K562 (cell line): ENCODE measurements around the gene DHX38. TPM values are rescaled to one million over a fixed set of nuclear protein-coding genes. Genes with fewer than 3 reads are reported as not detected.

Experiments used
- CHD4 ChIP-seq: fragments of 200-600 bp; sonication (generic); IDR thresholded peaks from 3 replicates; pipeline ENCODE4 v1.6.1; 2012; ENCODE audit warnings: low read depth, mild to moderate bottlenecking, mixed read lengths, low read length, inconsistent platforms; ENCODE audit not compliant: insufficient read depth, insufficient replicate concordance, poor library complexity, severe bottlenecking
- CSDE1 ChIP-seq, 2 experiments: fragments of 450-650 bp; IDR thresholded peaks; 2 replicates each; pipeline ENCODE4 v1.6.1; 2016; ENCODE audit warnings: mild to moderate bottlenecking in 1 of 2
- CXXC5 ChIP-seq: fragments of 250-450 bp; sonication (Bioruptor Pico); IDR thresholded peaks from 2 replicates; pipeline ENCODE4 v1.8.0; 2022; ENCODE audit warnings: inconsistent platforms, mild to moderate bottlenecking, moderate library complexity
- DPF2 ChIP-seq: fragments of 450-650 bp; IDR thresholded peaks from 2 replicates; pipeline ENCODE4 v1.6.1; 2016
- ELF2 ChIP-seq: fragments of 250-450 bp; sonication (Bioruptor Pico); IDR thresholded peaks from 2 replicates; pipeline ENCODE4 v1.5.0; 2021; ENCODE audit warnings: mild to moderate bottlenecking
- ERF ChIP-seq: fragments of 450-650 bp; formaldehyde crosslinking; IDR thresholded peaks from 2 replicates; pipeline ENCODE4 v1.4.0; 2020; ENCODE audit warnings: mild to moderate bottlenecking, mixed read lengths
- HDAC3 ChIP-seq: fragments of 450-650 bp; IDR thresholded peaks from 2 replicates; pipeline ENCODE4 v1.6.1; 2018; ENCODE audit warnings: borderline replicate concordance, mild to moderate bottlenecking, moderate library complexity; ENCODE audit not compliant: partially characterized antibody
- MED1 ChIP-seq: sonication (generic); formaldehyde crosslinking; IDR thresholded peaks from 2 replicates; pipeline ENCODE4 v1.8.1; 2023; ENCODE audit warnings: missing genetic modification reagents, borderline replicate concordance
- MEIS2 ChIP-seq: fragments of 450-650 bp; IDR thresholded peaks from 2 replicates; pipeline ENCODE4 v1.6.1; 2014; ENCODE audit warnings: mild to moderate bottlenecking; ENCODE audit not compliant: partially characterized antibody
- MYC ChIP-seq, 2 experiments: fragments of 250-450 bp in 1 of 2; sonication (Bioruptor Pico) in 1 of 2; IDR thresholded peaks; 2 replicates each; pipeline versions ENCODE4 v1.5.1 to v1.6.1; 2012 to 2021; ENCODE audit warnings: low read depth in 2 of 2, borderline replicate concordance in 1 of 2, improper control_type of control experiment in 1 of 2, low read length in 1 of 2, mild to moderate bottlenecking in 1 of 2, moderate library complexity in 1 of 2
- PPARD ChIP-seq: fragments of 250-450 bp; sonication (Bioruptor Pico); IDR thresholded peaks from 2 replicates; pipeline ENCODE4 v1.8.0; 2022; ENCODE audit warnings: inconsistent platforms, mild to moderate bottlenecking, moderate library complexity
- SAP30 ChIP-seq: fragments of 200-600 bp; sonication (generic); IDR thresholded peaks from 2 replicates; pipeline ENCODE4 v1.6.1; 2012; ENCODE audit warnings: borderline replicate concordance, low read depth, mild to moderate bottlenecking, moderate library complexity, low read length, control low read depth, inconsistent platforms; ENCODE audit not compliant: insufficient read depth, poor library complexity, severe bottlenecking
- SMARCA5 ChIP-seq: fragments of 450-650 bp; IDR thresholded peaks from 2 replicates; pipeline ENCODE4 v1.6.1; 2016
- TBP ChIP-seq: optimal IDR thresholded peaks from 2 replicates; pipeline ENCODE3; 2011; ENCODE audit warnings: low read depth, low read length, improper control_type of control experiment
- ZNF41 ChIP-seq: fragments of 250-450 bp; sonication (Bioruptor Pico); conservative IDR thresholded peaks from 2 replicates; pipeline ENCODE4 v1.4.0; 2020; ENCODE audit warnings: mild to moderate bottlenecking
- polyA plus RNA-seq, 8 experiments: library from polyadenylated mRNA; depleted of rRNA in 4 of 8; stranded (reverse) in 5 of 8; unstranded in 3 of 8; fragments of >200 nt; fragmentation: Nextera tagmentation in 2 of 8; fragmentation: Illumina TruSeq in 1 of 8; extraction: Ambion mirVana in 2 of 8; extraction: Trizol in 1 of 8; gene quantifications; 2 replicates each; pipeline versions ENCODE4 v1.2.1 to v1.2.3, GENCODE V29; 2011 to 2014; ENCODE audit warnings: inconsistent platforms in 1 of 8, missing spikeins in 1 of 8
- total RNA-seq, 7 experiments: library from RNA; depleted of rRNA in 6 of 7; stranded (reverse); fragments of >200 nt in 6 of 7; fragmentation: Illumina TruSeq in 2 of 7; extraction: Trizol in 2 of 7; gene quantifications; 2 replicates each; pipeline versions ENCODE4 v1.2.1 to v1.2.3, GENCODE V29; 2011 to 2021; ENCODE audit warnings: low replicate concordance in 1 of 7
- TF ChIP-seq, protein P1 (sequence below): fragments of 450-650 bp; formaldehyde crosslinking; IDR thresholded peaks from 2 replicates; pipeline ENCODE4 v1.4.0; 2020; ENCODE audit warnings: mild to moderate bottlenecking, mixed read lengths
- TF ChIP-seq, protein P2 (sequence below): fragments of 450-650 bp; IDR thresholded peaks from 2 replicates; pipeline ENCODE4 v1.6.1; 2014; ENCODE audit warnings: low read depth, mild to moderate bottlenecking, moderate library complexity, borderline replicate concordance
- TF ChIP-seq, protein P3 (sequence below): fragments of 200-800 bp; sonication (Bioruptor generic); IDR thresholded peaks from 2 replicates; pipeline ENCODE4 v1.6.1; 2016; ENCODE audit warnings: missing genetic modification characterization, missing compliant biosample characterization

Gene DHX38
- total and polyA plus RNA-seq, 9 of the 15 experiments (the other 6 are each of a cell fraction or from before 2014, with no cell fraction given): 2.8 to 76.8 (median 40.8) TPM

DNA sequence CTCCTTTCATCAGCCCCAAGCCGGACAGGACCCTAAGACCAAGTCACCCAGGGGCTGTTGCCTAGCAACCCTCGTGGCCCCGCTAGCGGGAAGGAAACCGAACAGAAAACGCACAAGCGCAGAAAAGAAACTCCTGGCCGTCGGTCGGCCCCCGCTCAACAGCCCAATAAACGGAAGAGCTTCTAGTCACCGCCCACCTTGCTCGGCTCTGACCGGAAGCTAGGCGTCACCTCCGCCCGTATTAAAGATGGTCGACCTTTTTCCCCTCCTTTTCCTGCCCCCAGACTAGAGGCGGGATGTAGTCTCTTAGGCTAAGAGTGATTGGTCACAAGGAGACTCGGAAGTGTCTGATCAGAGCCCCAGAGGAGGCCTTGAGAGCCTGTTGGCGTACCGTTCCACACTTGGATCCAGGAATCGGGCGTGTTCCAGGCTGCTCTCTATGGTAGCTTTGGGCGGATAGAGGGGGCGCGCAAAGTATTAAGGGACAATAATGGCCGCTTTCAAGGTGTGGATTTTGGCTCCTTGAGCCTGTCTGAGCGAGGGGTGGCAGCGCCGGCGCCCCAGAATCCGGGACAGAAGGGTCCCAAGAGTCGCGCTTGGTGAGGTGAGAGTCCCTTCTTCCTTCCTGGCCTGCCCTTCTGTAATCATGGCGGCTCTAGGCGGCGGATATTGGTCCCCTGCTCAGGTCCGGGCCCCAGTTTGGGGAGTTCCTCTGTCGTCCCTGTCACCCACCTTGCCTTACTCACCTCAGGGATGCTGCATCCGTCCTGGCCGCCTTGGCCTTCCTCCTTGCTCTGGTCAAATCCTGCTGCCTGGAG lies at the start of gene DHX38, which contains the start of gene TXNL4B (continued):
- TF ChIP-seq, protein P1, sequence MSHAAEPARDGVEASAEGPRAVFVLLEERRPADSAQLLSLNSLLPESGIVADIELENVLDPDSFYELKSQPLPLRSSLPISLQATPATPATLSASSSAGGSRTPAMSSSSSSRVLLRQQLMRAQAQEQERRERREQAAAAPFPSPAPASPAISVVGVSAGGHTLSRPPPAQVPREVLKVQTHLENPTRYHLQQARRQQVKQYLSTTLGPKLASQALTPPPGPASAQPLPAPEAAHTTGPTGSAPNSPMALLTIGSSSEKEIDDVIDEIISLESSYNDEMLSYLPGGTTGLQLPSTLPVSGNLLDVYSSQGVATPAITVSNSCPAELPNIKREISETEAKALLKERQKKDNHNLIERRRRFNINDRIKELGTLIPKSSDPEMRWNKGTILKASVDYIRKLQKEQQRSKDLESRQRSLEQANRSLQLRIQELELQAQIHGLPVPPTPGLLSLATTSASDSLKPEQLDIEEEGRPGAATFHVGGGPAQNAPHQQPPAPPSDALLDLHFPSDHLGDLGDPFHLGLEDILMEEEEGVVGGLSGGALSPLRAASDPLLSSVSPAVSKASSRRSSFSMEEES (CRISPR knock-in tag): no peak
- TF ChIP-seq CHD4: no peak
- TF ChIP-seq PPARD (CRISPR knock-in tag): no peak
- TF ChIP-seq, protein P2, sequence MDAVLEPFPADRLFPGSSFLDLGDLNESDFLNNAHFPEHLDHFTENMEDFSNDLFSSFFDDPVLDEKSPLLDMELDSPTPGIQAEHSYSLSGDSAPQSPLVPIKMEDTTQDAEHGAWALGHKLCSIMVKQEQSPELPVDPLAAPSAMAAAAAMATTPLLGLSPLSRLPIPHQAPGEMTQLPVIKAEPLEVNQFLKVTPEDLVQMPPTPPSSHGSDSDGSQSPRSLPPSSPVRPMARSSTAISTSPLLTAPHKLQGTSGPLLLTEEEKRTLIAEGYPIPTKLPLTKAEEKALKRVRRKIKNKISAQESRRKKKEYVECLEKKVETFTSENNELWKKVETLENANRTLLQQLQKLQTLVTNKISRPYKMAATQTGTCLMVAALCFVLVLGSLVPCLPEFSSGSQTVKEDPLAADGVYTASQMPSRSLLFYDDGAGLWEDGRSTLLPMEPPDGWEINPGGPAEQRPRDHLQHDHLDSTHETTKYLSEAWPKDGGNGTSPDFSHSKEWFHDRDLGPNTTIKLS: peak; percentile 92; the same call in 1 of the 2 replicates
- peak in 1 of 2 experiments; percentile 71; a peak in 1 of 4 replicates for TF ChIP-seq CSDE1 (IDR thresholded peaks at IDR 0.05)
- TF ChIP-seq, protein P3, sequence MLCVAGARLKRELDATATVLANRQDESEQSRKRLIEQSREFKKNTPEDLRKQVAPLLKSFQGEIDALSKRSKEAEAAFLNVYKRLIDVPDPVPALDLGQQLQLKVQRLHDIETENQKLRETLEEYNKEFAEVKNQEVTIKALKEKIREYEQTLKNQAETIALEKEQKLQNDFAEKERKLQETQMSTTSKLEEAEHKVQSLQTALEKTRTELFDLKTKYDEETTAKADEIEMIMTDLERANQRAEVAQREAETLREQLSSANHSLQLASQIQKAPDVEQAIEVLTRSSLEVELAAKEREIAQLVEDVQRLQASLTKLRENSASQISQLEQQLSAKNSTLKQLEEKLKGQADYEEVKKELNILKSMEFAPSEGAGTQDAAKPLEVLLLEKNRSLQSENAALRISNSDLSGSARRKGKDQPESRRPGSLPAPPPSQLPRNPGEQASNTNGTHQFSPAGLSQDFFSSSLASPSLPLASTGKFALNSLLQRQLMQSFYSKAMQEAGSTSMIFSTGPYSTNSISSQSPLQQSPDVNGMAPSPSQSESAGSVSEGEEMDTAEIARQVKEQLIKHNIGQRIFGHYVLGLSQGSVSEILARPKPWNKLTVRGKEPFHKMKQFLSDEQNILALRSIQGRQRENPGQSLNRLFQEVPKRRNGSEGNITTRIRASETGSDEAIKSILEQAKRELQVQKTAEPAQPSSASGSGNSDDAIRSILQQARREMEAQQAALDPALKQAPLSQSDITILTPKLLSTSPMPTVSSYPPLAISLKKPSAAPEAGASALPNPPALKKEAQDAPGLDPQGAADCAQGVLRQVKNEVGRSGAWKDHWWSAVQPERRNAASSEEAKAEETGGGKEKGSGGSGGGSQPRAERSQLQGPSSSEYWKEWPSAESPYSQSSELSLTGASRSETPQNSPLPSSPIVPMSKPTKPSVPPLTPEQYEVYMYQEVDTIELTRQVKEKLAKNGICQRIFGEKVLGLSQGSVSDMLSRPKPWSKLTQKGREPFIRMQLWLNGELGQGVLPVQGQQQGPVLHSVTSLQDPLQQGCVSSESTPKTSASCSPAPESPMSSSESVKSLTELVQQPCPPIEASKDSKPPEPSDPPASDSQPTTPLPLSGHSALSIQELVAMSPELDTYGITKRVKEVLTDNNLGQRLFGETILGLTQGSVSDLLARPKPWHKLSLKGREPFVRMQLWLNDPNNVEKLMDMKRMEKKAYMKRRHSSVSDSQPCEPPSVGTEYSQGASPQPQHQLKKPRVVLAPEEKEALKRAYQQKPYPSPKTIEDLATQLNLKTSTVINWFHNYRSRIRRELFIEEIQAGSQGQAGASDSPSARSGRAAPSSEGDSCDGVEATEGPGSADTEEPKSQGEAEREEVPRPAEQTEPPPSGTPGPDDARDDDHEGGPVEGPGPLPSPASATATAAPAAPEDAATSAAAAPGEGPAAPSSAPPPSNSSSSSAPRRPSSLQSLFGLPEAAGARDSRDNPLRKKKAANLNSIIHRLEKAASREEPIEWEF (CRISPR knock-in tag): no peak
- TF ChIP-seq CXXC5: peak; percentile 81
- TF ChIP-seq MYC (IDR thresholded peaks at IDR 0.05; ENCODE audit: low read depth, low read length): peak; percentile 56; the same call in 1 of the 2 replicates
- TF ChIP-seq MYC (CRISPR knock-in tag; IDR thresholded peaks at IDR 0.05; ENCODE audit: borderline replicate concordance, low read depth): 0 out of 2 replicates have a peak, but pooled peaks have one; percentile 5
- TF ChIP-seq DPF2: 0 out of 2 replicates have a peak, but pooled peaks have one; percentile 1
- TF ChIP-seq ERF (CRISPR knock-in tag): no peak
- TF ChIP-seq SAP30: peak; percentile 71
- no peak for TF ChIP-seq HDAC3
- TF ChIP-seq MED1 (CRISPR knock-in tag): no peak
- TF ChIP-seq TBP: peak; percentile 94
- peak; percentile 87; the same call in 1 of the 2 replicates for TF ChIP-seq ELF2 (CRISPR knock-in tag)
- peak; percentile 79 for TF ChIP-seq MEIS2
- 0 out of 2 replicates have a peak, but pooled peaks have one; percentile 14 for TF ChIP-seq ZNF41 (CRISPR knock-in tag)
- TF ChIP-seq SMARCA5: no peak
